SK-MEL-5 (cell line): ENCODE measurements around the gene CCDC34. TPM values are rescaled to one million over a fixed set of nuclear protein-coding genes. Genes with fewer than 3 reads are reported as not detected.
"Not testable (repeated sequence)": the region's sequence is repeated elsewhere in the genome, so short reads cannot be mapped to it uniquely, and the experiment has no call there.

Source experiments
- DNase-seq: peaks from one replicate; pipeline ENCODE4 v3.0.0-alpha.2; 2016; ENCODE audit warnings: low read depth, low spot score
- in situ Hi-C: cut with HindIII; loops from 2 replicates; pipeline ENCODE4 v1.10.0; 2016; ENCODE audit warnings: low sequenced_read_pairs, high pct_unique_total_duplicates, low pct_unique_long_range_greater_than_20kb
- total RNA-seq: library from RNA; depleted of rRNA; stranded (reverse); fragments of >200 nt; shearing (Covaris generic); gene quantifications from 2 replicates; pipeline ENCODE4 v1.2.3, GENCODE V29; 2014

Gene CCDC34
- total RNA-seq, 1 experiment from 2014 or later = 8.1 TPM

- in situ Hi-C loops = no loop called here
- no peak for DNase-seq
Observed at GRCh38 chr11:27349919-27350318, 13.1 kb downstream of the CCDC34 start.

- DNase-seq = no peak
- in situ Hi-C loops = no loop called here
Observed at GRCh38 chr11:27348340-27348873, 14.6 kb downstream of the CCDC34 start.

- in situ Hi-C loops = no loop called here
- DNase-seq = no peak
Observed at GRCh38 chr11:27347359-27348339, 15.4 kb downstream of the CCDC34 start.

- no peak for DNase-seq
- in situ Hi-C loops = no loop called here
Observed at GRCh38 chr11:27339941-27340340, 23.1 kb downstream of the CCDC34 start.

GRCh38 chr11:27334764-27335163, 28.3 kb downstream of the CCDC34 start:
- DNase-seq, in situ Hi-C loops: not testable (repeated sequence)

GRCh38 chr11:27331981-27332380, 31.0 kb downstream of the CCDC34 start:
- DNase-seq = no peak
- in situ Hi-C loops = no loop called here

- in situ Hi-C loops = no loop called here
- DNase-seq = no peak
Observed at GRCh38 chr11:27330633-27331270, 32.3 kb downstream of the CCDC34 start.

- in situ Hi-C loops = no loop called here
- DNase-seq = no peak
Observed at GRCh38 chr11:27329867-27330632, 33.0 kb downstream of the CCDC34 start.

- DNase-seq = no peak
- in situ Hi-C loops = no loop called here
Observed at GRCh38 chr11:27328614-27329013, 34.4 kb downstream of the CCDC34 start.

GRCh38 chr11:27327064-27327463, 36.0 kb downstream of the CCDC34 start:
- DNase-seq, in situ Hi-C loops: not testable (repeated sequence)

- DNase-seq, in situ Hi-C loops: not testable (repeated sequence)
Observed at GRCh38 chr11:27322196-27322595, 40.8 kb downstream of the CCDC34 start.

- in situ Hi-C loops = not testable (repeated sequence)
Observed at GRCh38 chr11:27321340-27321739, 41.7 kb downstream of the CCDC34 start.

GRCh38 chr11:27319072-27319471, 43.9 kb downstream of the CCDC34 start:
- DNase-seq = peak; percentile 10
- in situ Hi-C loops = no loop called here

More at GRCh38 chr11:27321340-27321739, 41.7 kb downstream of the CCDC34 start:
- DNase-seq = not testable (repeated sequence)

- DNase-seq = no peak
- in situ Hi-C loops = no loop called here
Observed at GRCh38 chr11:27317751-27318150, 45.3 kb downstream of the CCDC34 start.

GRCh38 chr11:27315836-27316235, 47.2 kb downstream of the CCDC34 start:
- DNase-seq = no peak
- in situ Hi-C loops = no loop called here

GRCh38 chr11:27313157-27313821, 49.7 kb downstream of the CCDC34 start:
- in situ Hi-C loops = no loop called here

GRCh38 chr11:27312110-27312509, 50.9 kb downstream of the CCDC34 start:
- no peak for DNase-seq
- in situ Hi-C loops = no loop called here

More at GRCh38 chr11:27313157-27313821, 49.7 kb downstream of the CCDC34 start:
- DNase-seq = peak; percentile 19
